IMR-90 (cell line): Measurements from ENCODE around the gene GRSF1.

Source experiments
- BHLHE40 ChIP-seq: fragments of 150-350 bp; IDR thresholded peaks from 2 replicates; pipeline ENCODE4 v1.6.1; 2016; ENCODE audit warnings: mild to moderate bottlenecking, low read depth, low read length
- CEBPB ChIP-seq: IDR thresholded peaks from 2 replicates; pipeline ENCODE4 v1.6.1; 2012; ENCODE audit warnings: low read depth, low read length, improper control_type of control experiment
- CHD1 ChIP-seq: IDR thresholded peaks from 2 replicates; pipeline ENCODE4 v1.6.1; 2012; ENCODE audit warnings: low read depth, low read length, improper control_type of control experiment
- MAFK ChIP-seq: IDR thresholded peaks from 2 replicates; pipeline ENCODE4 v1.6.1; 2012; ENCODE audit warnings: low read depth, low read length, improper control_type of control experiment
- MAZ ChIP-seq: IDR thresholded peaks from 2 replicates; pipeline ENCODE4 v1.6.1; 2012; ENCODE audit warnings: low read depth, mild to moderate bottlenecking, low read length, improper control_type of control experiment, moderate library complexity, borderline replicate concordance
- NFE2L2 ChIP-seq: fragments of 150-350 bp; IDR thresholded peaks from 2 replicates; pipeline ENCODE4 v1.6.1; 2016; ENCODE audit warnings: low read depth, mild to moderate bottlenecking, low read length
- POLR2A ChIP-seq: IDR thresholded peaks from 2 replicates; pipeline ENCODE4 v1.6.1; 2012; ENCODE audit warnings: mild to moderate bottlenecking, low read depth, low read length
- RAD21 ChIP-seq: IDR thresholded peaks from 2 replicates; pipeline ENCODE4 v1.6.1; 2012; ENCODE audit warnings: low read length, improper control_type of control experiment
- RCOR1 ChIP-seq: IDR thresholded peaks from 2 replicates; pipeline ENCODE4 v1.6.1; 2012; ENCODE audit warnings: mild to moderate bottlenecking, low read length, improper control_type of control experiment; ENCODE audit not compliant: insufficient replicate concordance
- RFX5 ChIP-seq: IDR thresholded peaks from 2 replicates; pipeline ENCODE4 v1.8.0; 2012; ENCODE audit warnings: low read depth, mild to moderate bottlenecking, low read length, moderate library complexity
- SMC3 ChIP-seq: fragments of 150-350 bp; IDR thresholded peaks from 2 replicates; pipeline ENCODE4 v1.6.1; 2016; ENCODE audit warnings: low read depth, mild to moderate bottlenecking, antibody characterized with exemption, low read length, moderate library complexity
- TF ChIP-seq, protein P1 (sequence below): conservative IDR thresholded peaks from 2 replicates; pipeline ENCODE4 v1.5.1; 2012; ENCODE audit warnings: mild to moderate bottlenecking, low read depth, low read length, improper control_type of control experiment
- TF ChIP-seq, protein P2 (sequence below): fragments of 150-350 bp; IDR thresholded peaks from 2 replicates; pipeline ENCODE4 v1.6.1; 2017; ENCODE audit warnings: mild to moderate bottlenecking, antibody characterized with exemption, low read length, low read depth

DNA sequence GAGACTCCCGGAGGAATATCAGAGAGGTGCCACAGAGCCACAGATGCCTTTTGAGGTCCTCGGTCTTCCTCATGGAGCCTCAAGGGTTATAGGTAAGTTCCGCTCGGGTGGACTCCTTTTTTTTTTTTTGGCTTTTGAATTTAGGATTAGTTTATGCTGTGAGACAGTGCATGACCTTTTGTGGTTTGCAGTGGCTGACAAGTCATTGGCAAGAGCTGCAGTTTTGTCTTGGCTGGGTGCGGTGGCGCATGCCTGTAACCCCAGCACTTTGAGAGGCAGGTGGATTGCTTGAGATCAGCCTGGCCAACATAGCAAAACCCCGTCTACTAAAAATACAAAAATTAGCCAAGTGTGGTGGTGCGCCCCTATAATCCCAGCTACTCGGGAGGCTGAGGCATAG is 4.5 kb upstream of the GRSF1 start:
- TF ChIP-seq POLR2A (no peak), BHLHE40 (no peak), MAFK (no peak), RCOR1 (no peak), CEBPB (no peak), SMC3 (no peak), RAD21 (no peak), MAZ (no peak), RFX5 (no peak), NFE2L2 (no peak), CHD1 (no peak)
- TF ChIP-seq, protein P1, sequence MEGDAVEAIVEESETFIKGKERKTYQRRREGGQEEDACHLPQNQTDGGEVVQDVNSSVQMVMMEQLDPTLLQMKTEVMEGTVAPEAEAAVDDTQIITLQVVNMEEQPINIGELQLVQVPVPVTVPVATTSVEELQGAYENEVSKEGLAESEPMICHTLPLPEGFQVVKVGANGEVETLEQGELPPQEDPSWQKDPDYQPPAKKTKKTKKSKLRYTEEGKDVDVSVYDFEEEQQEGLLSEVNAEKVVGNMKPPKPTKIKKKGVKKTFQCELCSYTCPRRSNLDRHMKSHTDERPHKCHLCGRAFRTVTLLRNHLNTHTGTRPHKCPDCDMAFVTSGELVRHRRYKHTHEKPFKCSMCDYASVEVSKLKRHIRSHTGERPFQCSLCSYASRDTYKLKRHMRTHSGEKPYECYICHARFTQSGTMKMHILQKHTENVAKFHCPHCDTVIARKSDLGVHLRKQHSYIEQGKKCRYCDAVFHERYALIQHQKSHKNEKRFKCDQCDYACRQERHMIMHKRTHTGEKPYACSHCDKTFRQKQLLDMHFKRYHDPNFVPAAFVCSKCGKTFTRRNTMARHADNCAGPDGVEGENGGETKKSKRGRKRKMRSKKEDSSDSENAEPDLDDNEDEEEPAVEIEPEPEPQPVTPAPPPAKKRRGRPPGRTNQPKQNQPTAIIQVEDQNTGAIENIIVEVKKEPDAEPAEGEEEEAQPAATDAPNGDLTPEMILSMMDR, result no peak
- TF ChIP-seq, protein P2, sequence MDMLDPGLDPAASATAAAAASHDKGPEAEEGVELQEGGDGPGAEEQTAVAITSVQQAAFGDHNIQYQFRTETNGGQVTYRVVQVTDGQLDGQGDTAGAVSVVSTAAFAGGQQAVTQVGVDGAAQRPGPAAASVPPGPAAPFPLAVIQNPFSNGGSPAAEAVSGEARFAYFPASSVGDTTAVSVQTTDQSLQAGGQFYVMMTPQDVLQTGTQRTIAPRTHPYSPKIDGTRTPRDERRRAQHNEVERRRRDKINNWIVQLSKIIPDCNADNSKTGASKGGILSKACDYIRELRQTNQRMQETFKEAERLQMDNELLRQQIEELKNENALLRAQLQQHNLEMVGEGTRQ, result no peak
